H1 (cell line): ENCODE data around the gene TTC32. TPM values are rescaled to one million over a fixed set of nuclear protein-coding genes. Genes with fewer than 3 reads are reported as not detected.

ENCODE experiments used
- CTCF ChIA-PET: fragments of 300-600 bp; sonication (Branson Sonifier 250); formaldehyde crosslinking; loops from one replicate; lab custom pipeline; 2021; ENCODE audit not compliant: partially characterized antibody; lab: Charles Lee
- POLR2A ChIA-PET: fragments of 300-600 bp; sonication (Branson Sonifier 250); formaldehyde crosslinking; loops from one replicate; lab custom pipeline; 2021; ENCODE audit warnings: inconsistent platforms; ENCODE audit not compliant: partially characterized antibody; lab: Charles Lee
- DNase-seq, 2 experiments: peaks; one replicate each; pipeline versions ENCODE4 v3.0.0 to v3.0.0-alpha.2; 2010 to 2022; ENCODE audit warnings: low spot score in 2 of 2, low read depth in 1 of 2, mixed read lengths in 1 of 2
- FAIRE-seq: peaks from 2 replicates; lab custom pipeline; 2011; peaks lifted over from hg19 to GRCh38; lab: Jason Lieb, UNC
- H2AFZ ChIP-seq: 2 replicates; pipeline ENCODE4 v1.8.1; 2012; ENCODE audit warnings: low read length, inconsistent platforms
- H2AK5ac ChIP-seq: 2 replicates; pipeline ENCODE4 v1.6.1; 2013; ENCODE audit warnings: low read depth, low read length
- H2BK120ac ChIP-seq: replicated peaks from 2 replicates; pipeline ENCODE3; 2013; ENCODE audit warnings: low read depth, low read length, inconsistent platforms
- H2BK12ac ChIP-seq: 2 replicates; pipeline ENCODE4 v1.6.1; 2013; ENCODE audit warnings: low read depth, low read length
- H2BK15ac ChIP-seq: 2 replicates; pipeline ENCODE4 v1.6.1; 2013; ENCODE audit warnings: low read length
- H2BK20ac ChIP-seq: 2 replicates; pipeline ENCODE4 v1.6.1; 2013; ENCODE audit warnings: low read length
- H2BK5ac ChIP-seq: 2 replicates; pipeline ENCODE4 v1.6.1; 2013; ENCODE audit warnings: low read depth, low read length
- H3K14ac ChIP-seq: 2 replicates; pipeline ENCODE4 v1.6.1; 2013; ENCODE audit warnings: inconsistent platforms; ENCODE audit not compliant: insufficient read length
- H3K18ac ChIP-seq: 2 replicates; pipeline ENCODE4 v1.6.1; 2013; ENCODE audit warnings: low read length; ENCODE audit errors: extremely low read depth
- H3K23ac ChIP-seq: 2 replicates; pipeline ENCODE4 v1.6.1; 2013; ENCODE audit warnings: inconsistent platforms; ENCODE audit not compliant: insufficient read length
- H3K23me2 ChIP-seq: 2 replicates; pipeline ENCODE4 v1.6.1; 2013; ENCODE audit warnings: low read depth, low read length
- H3K27ac ChIP-seq: 2 replicates; pipeline ENCODE4 v1.6.1; 2011; ENCODE audit warnings: low read depth, low read length, inconsistent platforms
- H3K27me3 ChIP-seq, 4 experiments: replicated peaks in 1 of 4; 1 replicate in 1 of 4; 2 replicates in 3 of 4; pipeline versions ENCODE4 v1.6.1 to v1.8.1; 2011 to 2013; ENCODE audit warnings: low read length in 3 of 4, mild to moderate bottlenecking in 3 of 4, inconsistent platforms in 2 of 4, mixed read lengths in 2 of 4, moderate library complexity in 1 of 4; ENCODE audit not compliant: control insufficient read depth in 3 of 4, insufficient read depth in 3 of 4; ENCODE audit errors: extremely low read depth in 1 of 4
- H3K36me3 ChIP-seq, 4 experiments: 2 replicates each; pipeline versions ENCODE4 v1.6.1 to v1.8.1; 2011 to 2013; ENCODE audit warnings: mild to moderate bottlenecking in 4 of 4, low read length in 3 of 4, moderate library complexity in 2 of 4, control low read depth in 1 of 4, inconsistent platforms in 1 of 4; ENCODE audit not compliant: insufficient read depth in 4 of 4, control insufficient read depth in 2 of 4
- H3K4ac ChIP-seq: replicated peaks from 2 replicates; pipeline ENCODE3; 2013; ENCODE audit warnings: low read length, low read depth, mixed read lengths, inconsistent platforms; ENCODE audit not compliant: insufficient read length
- H3K4me1 ChIP-seq, 4 experiments: replicated peaks in 1 of 4; 1 replicate in 1 of 4; 2 replicates in 3 of 4; pipeline versions ENCODE4 v1.6.1 to v1.8.1; 2011 to 2013; ENCODE audit warnings: low read length in 3 of 4, inconsistent platforms in 2 of 4, mixed read lengths in 1 of 4; ENCODE audit not compliant: insufficient read depth in 4 of 4, control insufficient read depth in 3 of 4
- H3K4me2 ChIP-seq, 2 experiments: 2 replicates each; pipeline versions ENCODE4 v1.6.1 to v1.8.1; 2011 to 2013; ENCODE audit warnings: low read depth in 2 of 2, low read length in 2 of 2, control low read depth in 1 of 2, inconsistent platforms in 1 of 2, mild to moderate bottlenecking in 1 of 2; ENCODE audit not compliant: insufficient read depth in 1 of 2
- H3K4me3 ChIP-seq, 4 experiments: fragments of 200-600, 300-600 bp in 1 of 4; sonication (generic), shearing (Covaris generic), sonication (Bioruptor Twin) in 1 of 4; 2 replicates each; pipeline versions ENCODE4 v1.5.1 to v1.8.1; 2011 to 2016; ENCODE audit warnings: low read length in 4 of 4, low read depth in 3 of 4, control low read depth in 2 of 4, inconsistent platforms in 2 of 4, mild to moderate bottlenecking in 2 of 4, mixed read lengths in 1 of 4, moderate library complexity in 1 of 4; ENCODE audit not compliant: insufficient read depth in 2 of 4; ENCODE audit errors: extremely low read depth in 1 of 4
- H3K56ac ChIP-seq: replicated peaks from 2 replicates; pipeline ENCODE3; 2013; ENCODE audit warnings: low read depth, mild to moderate bottlenecking, mixed read lengths, low read length, inconsistent platforms; ENCODE audit not compliant: insufficient read length
- H3K79me1 ChIP-seq: 2 replicates; pipeline ENCODE4 v1.6.1; 2013; ENCODE audit warnings: low read depth, low read length, control low read depth
- H3K79me2 ChIP-seq, 2 experiments: 2 replicates each; pipeline versions ENCODE4 v1.6.1 to v1.8.1; 2012 to 2013; ENCODE audit warnings: low read length in 2 of 2, mild to moderate bottlenecking in 2 of 2, inconsistent platforms in 1 of 2; ENCODE audit not compliant: insufficient read depth in 2 of 2, control insufficient read depth in 1 of 2
- H3K9ac ChIP-seq, 4 experiments: replicated peaks in 1 of 4; 1 replicate in 1 of 4; 2 replicates in 3 of 4; pipeline versions ENCODE4 v1.6.1 to v1.8.1; 2011 to 2013; ENCODE audit warnings: low read depth in 3 of 4, low read length in 3 of 4, control low read depth in 2 of 4, mild to moderate bottlenecking in 2 of 4, moderate library complexity in 2 of 4, inconsistent platforms in 1 of 4; ENCODE audit errors: extremely low read depth in 1 of 4
- H3K9me3 ChIP-seq, 2 experiments: 2 replicates each; pipeline versions ENCODE4 v1.6.1 to v1.8.1; 2012 to 2013; ENCODE audit warnings: mild to moderate bottlenecking in 2 of 2, moderate library complexity in 2 of 2, control low read depth in 1 of 2, inconsistent platforms in 1 of 2, low read depth in 1 of 2, low read length in 1 of 2, mixed read lengths in 1 of 2; ENCODE audit not compliant: insufficient read depth in 2 of 2
- H4K20me1 ChIP-seq, 2 experiments: replicated peaks in 1 of 2; 2 replicates each; pipeline versions ENCODE3 to v1.8.1; 2011 to 2013; ENCODE audit warnings: inconsistent platforms in 2 of 2, low read length in 2 of 2, mild to moderate bottlenecking in 1 of 2; ENCODE audit not compliant: insufficient read depth in 2 of 2, control insufficient read depth in 1 of 2
- H4K5ac ChIP-seq: 2 replicates; pipeline ENCODE4 v1.6.1; 2013; ENCODE audit warnings: low read length, low read depth, mixed read lengths, inconsistent platforms; ENCODE audit not compliant: insufficient read length
- H4K8ac ChIP-seq: 2 replicates; pipeline ENCODE4 v1.8.0; 2013; ENCODE audit warnings: mild to moderate bottlenecking, moderate library complexity, low read length, inconsistent platforms; ENCODE audit not compliant: insufficient read depth; ENCODE audit errors: extremely low read depth
- H4K91ac ChIP-seq: replicated peaks from 2 replicates; pipeline ENCODE3; 2013; ENCODE audit warnings: low read length, mixed read lengths, inconsistent platforms; ENCODE audit not compliant: insufficient read length
- SP2 ChIP-seq: IDR thresholded peaks from 2 replicates; pipeline ENCODE4 v1.6.1; 2012; ENCODE audit warnings: mild to moderate bottlenecking, low read length, inconsistent platforms
- WGBS, 2 experiments: shearing (Covaris generic) in 1 of 2; methylation state at CpG; one replicate each; pipeline versions ENCODE4 v1.1.6 to v1.1.7; 2013 to 2015; ENCODE audit warnings: low lambda C conversion rate in 2 of 2, mixed read lengths in 2 of 2, inconsistent platforms in 1 of 2, low coverage in 1 of 2, missing lambda C conversion rate in 1 of 2; ENCODE audit not compliant: insufficient replicate concordance in 2 of 2, insufficient coverage in 1 of 2, insufficient read length in 1 of 2; ENCODE audit errors: extremely low coverage in 1 of 2, missing lambda C conversion rate in 1 of 2; 5-methylcytosine and 5-hydroxymethylcytosine counted together
- polyA plus RNA-seq, 7 experiments: library from polyadenylated mRNA; depleted of rRNA in 3 of 7; stranded (reverse) in 5 of 7; unstranded in 2 of 7; fragments of >200 nt in 5 of 7; fragments of 200-250 nt in 2 of 7; gene quantifications; 1 replicate in 5 of 7; 2 replicates in 1 of 7; 4 replicates in 1 of 7; pipeline versions ENCODE4 v1.2.1 to v1.2.3, GENCODE V29; 2011 to 2013; ENCODE audit warnings: missing spikeins in 2 of 7, mixed read lengths in 2 of 7
- total RNA-seq: library from RNA; stranded (reverse); fragmentation: NEBNext Ultra II Directional; extraction: Animal tissue kit (Norgen Biotek cat#: 25700); gene quantifications from 2 replicates; pipeline ENCODE4 v1.2.1, GENCODE V29; 2021
- TF ChIP-seq, protein P1 (sequence below), 3 experiments: IDR thresholded peaks; 1 replicate in 2 of 3; 2 replicates in 1 of 3; pipeline versions ENCODE4 v1.5.1 to v1.6.1; 2011; ENCODE audit warnings: low read length in 3 of 3, mild to moderate bottlenecking in 3 of 3, inconsistent platforms in 2 of 3, low read depth in 1 of 3, moderate library complexity in 1 of 3; ENCODE audit not compliant: insufficient read depth in 1 of 3; ENCODE audit errors: control extremely low read depth in 1 of 3

Gene TTC32
- total and polyA plus RNA-seq, 2 of the 8 experiments (the other 6 are each of a cell fraction or from before 2014, with no cell fraction given) = 6.8 to 8.7 TPM

DNA sequence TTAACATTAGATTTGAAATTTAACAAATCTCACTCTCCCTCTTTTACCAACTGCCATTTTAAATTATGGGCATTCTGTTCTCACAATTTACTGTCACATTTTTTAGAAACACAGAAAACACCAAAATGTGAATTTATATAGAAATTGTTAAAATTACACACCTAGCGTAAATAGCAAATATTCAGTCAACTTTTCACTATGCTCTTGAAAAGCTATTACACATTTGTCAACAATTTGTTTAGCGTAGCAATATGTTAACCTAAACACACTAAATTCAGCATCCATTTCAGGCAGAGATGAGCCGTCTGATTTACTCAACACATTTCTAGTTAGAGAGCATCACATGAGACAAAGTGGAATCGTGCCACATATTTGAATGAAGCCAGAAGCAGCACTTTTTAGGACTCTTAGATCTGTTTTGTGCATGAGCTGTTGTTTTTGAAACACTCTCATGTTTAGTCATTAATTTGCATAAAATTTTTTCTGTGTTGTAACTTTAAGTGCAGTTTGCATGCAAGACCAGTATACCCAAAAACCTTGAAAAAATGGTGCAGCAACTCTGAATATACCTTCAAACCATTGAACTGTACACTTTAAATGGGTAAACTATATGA is 8.2 kb downstream of the TTC32 start:
- Histone ChIP-seq H4K8ac (no peak overlapping the region), H3K23me2 (no peaks in the 10 kb centered on the region), H2BK15ac (no peak overlapping the region), H3K79me1 (no peaks in the 10 kb centered on the region; the same call in 1 of the 2 replicates), H3K4me2 (no peak overlapping the region), H2AFZ (no peak overlapping the region), H3K4me1 (0 out of 7 replicates have a peak, but pooled peaks cover 0 to 2% (median 0%) of the 10 kb centered on the region in 4 experiments), H3K14ac (no peak overlapping the region), H3K23ac (no peak overlapping the region), H3K36me3 (no peaks in the 10 kb centered on the region), H3K56ac (no peak overlapping the region), H2BK5ac (no peak overlapping the region), H3K27me3 (no peaks in the 10 kb centered on the region), H2BK12ac (no peak overlapping the region), H3K18ac (no peak overlapping the region), H4K91ac (no peak overlapping the region), H2BK20ac (no peak overlapping the region), H2AK5ac (no peak overlapping the region), H2BK120ac (no peak overlapping the region), H4K20me1 (no peaks in the 10 kb centered on the region), H3K9ac (no peak overlapping the region), H3K4me3 (no peak overlapping the region), H3K4ac (no peak overlapping the region), H4K5ac (no peak overlapping the region), H3K79me2 (peaks cover 0 to 3% of the 10 kb centered on the region in 2 experiments; a peak in 1 of 4 replicates), H3K9me3 (no peaks in the 10 kb centered on the region)
- ChIA-PET CTCF (interaction anchor here (0.6 to 2.0 kb wide), 2 partner anchors 10 to 213 kb away, joined by 3 to 5 read pairs; no protein-coding TSS in a partner anchor), POLR2A (no interaction called here)
- WGBS, 2 experiments = 97% methylated on average over 4 of the region's 4 CpGs; no CpG with 5 or more reads in 1 of the 2 experiments
- FAIRE-seq (no peak), DNase-seq (no peak)
- no peak for TF ChIP-seq SP2
- TF ChIP-seq, protein P1, sequence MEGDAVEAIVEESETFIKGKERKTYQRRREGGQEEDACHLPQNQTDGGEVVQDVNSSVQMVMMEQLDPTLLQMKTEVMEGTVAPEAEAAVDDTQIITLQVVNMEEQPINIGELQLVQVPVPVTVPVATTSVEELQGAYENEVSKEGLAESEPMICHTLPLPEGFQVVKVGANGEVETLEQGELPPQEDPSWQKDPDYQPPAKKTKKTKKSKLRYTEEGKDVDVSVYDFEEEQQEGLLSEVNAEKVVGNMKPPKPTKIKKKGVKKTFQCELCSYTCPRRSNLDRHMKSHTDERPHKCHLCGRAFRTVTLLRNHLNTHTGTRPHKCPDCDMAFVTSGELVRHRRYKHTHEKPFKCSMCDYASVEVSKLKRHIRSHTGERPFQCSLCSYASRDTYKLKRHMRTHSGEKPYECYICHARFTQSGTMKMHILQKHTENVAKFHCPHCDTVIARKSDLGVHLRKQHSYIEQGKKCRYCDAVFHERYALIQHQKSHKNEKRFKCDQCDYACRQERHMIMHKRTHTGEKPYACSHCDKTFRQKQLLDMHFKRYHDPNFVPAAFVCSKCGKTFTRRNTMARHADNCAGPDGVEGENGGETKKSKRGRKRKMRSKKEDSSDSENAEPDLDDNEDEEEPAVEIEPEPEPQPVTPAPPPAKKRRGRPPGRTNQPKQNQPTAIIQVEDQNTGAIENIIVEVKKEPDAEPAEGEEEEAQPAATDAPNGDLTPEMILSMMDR (IDR thresholded peaks at IDR 0.05; ENCODE audit: control extremely low read depth in 1 of 3, insufficient read depth in 1 of 3, low read depth in 1 of 3, low read length in 3 of 3) = no peak
- TF ChIP-seq, all 59 proteins: peak for 0
- H3K27ac ChIP-seq = no peak overlapping the region
